ENCODE data around the gene ABCB8.

Gene ABCB8

GRCh38 chr7:150988230-150989226, 39.7 kb upstream of the ABCB8 start (continued):
- TF ChIP-seq ZNF362 (tag by site-specific recombination; IDR thresholded peaks at IDR 0.05) = no peak
- no peak for TF ChIP-seq ZNF530 (tag by site-specific recombination; IDR thresholded peaks at IDR 0.05; ENCODE audit: low read depth)
- TF ChIP-seq BCL6B (tag by site-specific recombination; IDR thresholded peaks at IDR 0.05) = no peak
- TF ChIP-seq YY2 (tag by site-specific recombination; IDR thresholded peaks at IDR 0.05) = no peak
- TF ChIP-seq WT1 (tag by site-specific recombination; IDR thresholded peaks at IDR 0.05) = peak; percentile 64; the same call in 1 of the 2 replicates
- no peak for TF ChIP-seq ZNF610 (tag by site-specific recombination; IDR thresholded peaks at IDR 0.05; ENCODE audit: borderline replicate concordance)
- no peak for TF ChIP-seq TSHZ1 (tag by site-specific recombination; IDR thresholded peaks at IDR 0.05; ENCODE audit: borderline replicate concordance)
- TF ChIP-seq PRDM4 (tag by site-specific recombination; IDR thresholded peaks at IDR 0.05) = no peak
- peak; percentile 63; the same call in 1 of the 2 replicates for TF ChIP-seq OSR2 (tag by site-specific recombination; IDR thresholded peaks at IDR 0.05)
- TF ChIP-seq ZNF76 (tag by site-specific recombination; IDR thresholded peaks at IDR 0.05; ENCODE audit: borderline replicate concordance, low read depth) = 0 out of 2 replicates have a peak, but pooled peaks have one; percentile 31
- peak; percentile 74; the same call in 1 of the 2 replicates for TF ChIP-seq ZNF394 (tag by site-specific recombination; IDR thresholded peaks at IDR 0.05; ENCODE audit: borderline replicate concordance)
- TF ChIP-seq IKZF3 (tag by site-specific recombination; IDR thresholded peaks at IDR 0.05) = no peak
- peak; percentile 93 for TF ChIP-seq ZNF654 (tag by site-specific recombination; IDR thresholded peaks at IDR 0.05; ENCODE audit: low read depth)
- no peak for TF ChIP-seq ZNF624 (tag by site-specific recombination; IDR thresholded peaks at IDR 0.05)
- TF ChIP-seq EGR2 (tag by site-specific recombination; IDR thresholded peaks at IDR 0.05; ENCODE audit: low read depth) = peak; percentile 44; the same call in 1 of the 2 replicates
- peak; percentile 83 for TF ChIP-seq ZBTB8A (tag by site-specific recombination; IDR thresholded peaks at IDR 0.05)
- TF ChIP-seq ZNF24 (tag by site-specific recombination; IDR thresholded peaks at IDR 0.05) = 0 out of 2 replicates have a peak, but pooled peaks have one; percentile 40
- no peak for TF ChIP-seq ZNF521 (tag by site-specific recombination; IDR thresholded peaks at IDR 0.05)
- peak; percentile 37 for TF ChIP-seq GLIS1 (tag by site-specific recombination; IDR thresholded peaks at IDR 0.05)
- TF ChIP-seq ZFP41 (tag by site-specific recombination; IDR thresholded peaks at IDR 0.05; ENCODE audit: borderline replicate concordance) = no peak
- no peak for TF ChIP-seq MZF1 (tag by site-specific recombination; IDR thresholded peaks at IDR 0.05; ENCODE audit: borderline replicate concordance)
- TF ChIP-seq ZFP3 (tag by site-specific recombination; IDR thresholded peaks at IDR 0.05; ENCODE audit: low read depth) = no peak
- TF ChIP-seq SP3 (tag by site-specific recombination; IDR thresholded peaks at IDR 0.05) = peak; percentile 53
- peak; percentile 87 for TF ChIP-seq ZBTB17 (tag by site-specific recombination; IDR thresholded peaks at IDR 0.05)
- peak; percentile 47; the same call in 1 of the 2 replicates for TF ChIP-seq GLIS2 (tag by site-specific recombination; IDR thresholded peaks at IDR 0.05)
- peak; percentile 69 for TF ChIP-seq ZEB2 (tag by site-specific recombination; IDR thresholded peaks at IDR 0.05)
- TF ChIP-seq ZNF2 (tag by site-specific recombination; IDR thresholded peaks at IDR 0.05) = no peak
- peak; percentile 63 for TF ChIP-seq ZFHX2 (tag by site-specific recombination; conservative IDR thresholded peaks at IDR 0.05)
- TF ChIP-seq ZNF626 (tag by site-specific recombination; IDR thresholded peaks at IDR 0.05) = no peak
- TF ChIP-seq ZNF529 (tag by site-specific recombination; IDR thresholded peaks at IDR 0.05; ENCODE audit: insufficient replicate concordance) = no peak
- TF ChIP-seq ZNF341 (tag by site-specific recombination; IDR thresholded peaks at IDR 0.05; ENCODE audit: low read depth) = no peak; the same call in none of the 2 replicates

Measured in HEK293 (cell line).